CD14-positive monocyte (primary cell): Measurements from ENCODE around the gene TBC1D25. TPM values are rescaled to one million over a fixed set of nuclear protein-coding genes. Genes with fewer than 3 reads are reported as not detected.
A peak's percentile ranks its signal among the peaks of the same experiment; 100 is the strongest.

Experiments used
- DNase-seq, 3 donors: peaks; one replicate each; pipeline ENCODE4 v3.0.0-alpha.2; 2011 to 2022
- H2AFZ ChIP-seq: 2 replicates; pipeline ENCODE4 v1.6.0; 2012; ENCODE audit warnings: mild to moderate bottlenecking, low read depth, low read length, inconsistent platforms; ENCODE audit not compliant: insufficient read depth, poor library complexity, severe bottlenecking
- H3K27ac ChIP-seq, 2 donors: 1 replicate in 1 of 2; 2 replicates in 1 of 2; pipeline ENCODE4 v1.5.1; 2012 to 2013; ENCODE audit warnings: low read length in 2 of 2, control low read depth in 1 of 2, inconsistent platforms in 1 of 2, low read depth in 1 of 2, mild to moderate bottlenecking in 1 of 2
- H3K27me3 ChIP-seq, 2 donors: one replicate each; pipeline versions ENCODE4 v1.6.0 to v1.6.1; 2011 to 2013; ENCODE audit warnings: low read length in 2 of 2; ENCODE audit not compliant: control insufficient read depth in 2 of 2, insufficient read depth in 2 of 2
- H3K36me3 ChIP-seq, 2 donors: replicated peaks in 1 of 2; 1 replicate in 1 of 2; 2 replicates in 1 of 2; pipeline versions ENCODE4 v1.5.1 to v1.6.1; 2012 to 2013; ENCODE audit warnings: low read length in 2 of 2, control low read depth in 1 of 2, inconsistent platforms in 1 of 2, mild to moderate bottlenecking in 1 of 2; ENCODE audit not compliant: insufficient read depth in 2 of 2, control insufficient read depth in 1 of 2
- H3K4me1 ChIP-seq, 2 donors: 1 replicate in 1 of 2; 2 replicates in 1 of 2; pipeline versions ENCODE4 v1.5.1 to v1.6.1; 2012 to 2013; ENCODE audit warnings: low read length in 2 of 2, control low read depth in 1 of 2, inconsistent platforms in 1 of 2, mild to moderate bottlenecking in 1 of 2, moderate library complexity in 1 of 2; ENCODE audit not compliant: insufficient read depth in 2 of 2, control insufficient read depth in 1 of 2
- H3K4me2 ChIP-seq: replicated peaks from 2 replicates; pipeline ENCODE3; 2012; ENCODE audit warnings: low read length, moderate library complexity, mild to moderate bottlenecking; ENCODE audit not compliant: poor library complexity, severe bottlenecking; ENCODE audit errors: extremely low read depth
- H3K4me3 ChIP-seq, 3 experiments: fragments of 200-600 bp in 1 of 3; sonication (generic) in 1 of 3; replicated peaks in 1 of 3; 1 replicate in 2 of 3; 2 replicates in 1 of 3; pipeline ENCODE4 v1.5.1; 2011 to 2013; ENCODE audit warnings: low read length in 3 of 3, mild to moderate bottlenecking in 3 of 3, control low read depth in 2 of 3, low read depth in 2 of 3, inconsistent platforms in 1 of 3, moderate library complexity in 1 of 3
- H3K79me2 ChIP-seq: 2 replicates; pipeline ENCODE4 v1.6.0; 2012; ENCODE audit warnings: mild to moderate bottlenecking, control low read depth, inconsistent platforms, low read length, moderate library complexity; ENCODE audit not compliant: insufficient read depth
- H3K9ac ChIP-seq: 2 replicates; pipeline ENCODE4 v1.6.0; 2017; ENCODE audit warnings: low read length, mild to moderate bottlenecking; ENCODE audit not compliant: insufficient read depth, poor library complexity, severe bottlenecking
- H3K9me3 ChIP-seq, 2 donors: replicated peaks in 1 of 2; 1 replicate in 1 of 2; 2 replicates in 1 of 2; pipeline versions ENCODE4 v1.5.1 to v1.6.1; 2012 to 2013; ENCODE audit warnings: low read length in 2 of 2, control low read depth in 1 of 2; ENCODE audit not compliant: control insufficient read depth in 1 of 2, insufficient read depth in 1 of 2
- H4K20me1 ChIP-seq: 2 replicates; pipeline ENCODE4 v1.6.0; 2012; ENCODE audit warnings: mild to moderate bottlenecking, low read length, control low read depth, moderate library complexity; ENCODE audit not compliant: insufficient read depth
- H3K27ac Mint-ChIP-seq, 7 donors: one replicate each; pipeline ENCODE4 v1.8.0; 2020; ENCODE audit warnings: mild to moderate bottlenecking in 7 of 7, mixed read lengths in 7 of 7, moderate library complexity in 6 of 7, inconsistent platforms in 2 of 7
- H3K27me3 Mint-ChIP-seq, 3 donors: one replicate each; pipeline ENCODE4 v1.8.0; 2021 to 2022; ENCODE audit warnings: low read depth in 3 of 3, mild to moderate bottlenecking in 3 of 3, mixed read lengths in 3 of 3, moderate library complexity in 3 of 3, inconsistent platforms in 1 of 3
- H3K36me3 Mint-ChIP-seq, 2 donors: one replicate each; pipeline ENCODE4 v1.8.0; 2020; ENCODE audit warnings: mixed read lengths in 2 of 2, inconsistent platforms in 1 of 2, mild to moderate bottlenecking in 1 of 2
- H3K4me1 Mint-ChIP-seq: one replicate; pipeline ENCODE4 v1.8.0; 2020; ENCODE audit warnings: mild to moderate bottlenecking, mixed read lengths
- H3K4me3 Mint-ChIP-seq, 2 donors: one replicate each; pipeline ENCODE4 v1.8.0; 2020; ENCODE audit warnings: mild to moderate bottlenecking in 2 of 2, mixed read lengths in 2 of 2, moderate library complexity in 1 of 2
- H3K9me3 Mint-ChIP-seq, 7 donors: one replicate each; pipeline ENCODE4 v1.8.0; 2020 to 2022; ENCODE audit warnings: mixed read lengths in 7 of 7, mild to moderate bottlenecking in 6 of 7, moderate library complexity in 6 of 7, inconsistent platforms in 2 of 7
- CTCF ChIP-seq: fragments of 200-600 bp; IDR thresholded peaks from one replicate; pipeline ENCODE4 v1.8.0; 2022; ENCODE audit warnings: antibody characterized with exemption, mild to moderate bottlenecking
- WGBS: methylation state at CpG from one replicate; pipeline ENCODE4 v1.1.5; 2013; ENCODE audit warnings: missing lambda C conversion rate; ENCODE audit not compliant: insufficient coverage; 5-methylcytosine and 5-hydroxymethylcytosine counted together
- intact Hi-C, 2 donors: fragments of 100-400 bp; cut with micrococcal nuclease; formaldehyde crosslinking; loops; one replicate each; pipeline versions ENCODE4 v1.15.0 to v1.15.1; 2023
- polyA plus RNA-seq, 3 donors: library from polyadenylated mRNA; depleted of rRNA in 1 of 3; unstranded in 2 of 3; stranded (reverse) in 1 of 3; fragments of 300-500 nt in 2 of 3; fragments of >200 nt in 1 of 3; fragmentation: Illumina TruSeq in 2 of 3; gene quantifications; 1 replicate in 2 of 3; 2 replicates in 1 of 3; pipeline ENCODE4 v1.2.3, GENCODE V29; 2012 to 2021

Gene TBC1D25
- polyA plus RNA-seq, 3 donors, result 5.7 to 16.9 (median 6.6) TPM

- H3K27ac Mint-ChIP-seq, result peak overlapping the region in 6 of 7 donors; percentile 13 to 100 (median 98)
- Histone ChIP-seq H3K27me3 (no peaks in the 10 kb centered on the region), H3K4me3 (no peak overlapping the region), H3K4me2 (peak overlapping the region; percentile 81), H2AFZ (no peak overlapping the region), H3K79me2 (peaks cover 18% of the 10 kb centered on the region), H4K20me1 (peaks cover 4% of the 10 kb centered on the region), H3K9ac (no peak overlapping the region), H3K36me3 (peaks cover 34 to 43% of the 10 kb centered on the region in 2 donors), H3K4me1 (peaks cover 14 to 20% of the 10 kb centered on the region in 2 donors), H3K27ac (no peak overlapping the region), H3K9me3 (no peaks in the 10 kb centered on the region)
- H3K36me3 Mint-ChIP-seq, result peaks cover 38 to 40% of the 10 kb centered on the region in 2 donors
- peaks cover 16% of the 10 kb centered on the region for H3K4me1 Mint-ChIP-seq
- 60% methylated on average over 1 of the region's 6 CpGs for WGBS
- no peak for DNase-seq
- intact Hi-C loops, result loop anchor here in 1 of 2 donors (10.0 kb wide), 2 partner anchors 101 to 229 kb away; partner anchors contain the start of genes FTSJ1, HDAC6 and SLC38A5
- peaks cover 0 to 3% (median 0%) of the 10 kb centered on the region in 3 donors for H3K27me3 Mint-ChIP-seq
- H3K9me3 Mint-ChIP-seq, result peaks cover 0 to 15% (median 4%) of the 10 kb centered on the region in 7 donors
- peak overlapping the region in 1 of 2 donors; percentile 35 for H3K4me3 Mint-ChIP-seq
- no peak for TF ChIP-seq CTCF
Measured at GRCh38 chrX:48576108-48576507, 36.6 kb downstream of the TBC1D25 start.

GRCh38 chrX:48578661-48579128, 39.2 kb downstream of the TBC1D25 start:
- peaks cover 4% of the 10 kb centered on the region for H4K20me1 ChIP-seq
- no peak overlapping the region for H3K4me2 ChIP-seq
- intact Hi-C loops, result loop anchor here in 1 of 2 donors (10.0 kb wide), 2 partner anchors 104 to 226 kb away; partner anchors contain the start of genes FTSJ1, HDAC6 and SLC38A5
- H3K9ac ChIP-seq, result no peak overlapping the region
- H3K4me3 ChIP-seq, result no peak overlapping the region
- peaks cover 38 to 40% of the 10 kb centered on the region in 2 donors for H3K36me3 Mint-ChIP-seq
- peaks cover 18% of the 10 kb centered on the region for H3K79me2 ChIP-seq
- peak overlapping the region in 3 of 7 donors; percentile 18 to 47 (median 27) for H3K27ac Mint-ChIP-seq
- peaks cover 34 to 43% of the 10 kb centered on the region in 2 donors for H3K36me3 ChIP-seq
- H3K27me3 Mint-ChIP-seq, result peaks cover 0 to 3% (median 0%) of the 10 kb centered on the region in 3 donors
- H3K4me3 Mint-ChIP-seq, result no peak overlapping the region
- no peak overlapping the region for H3K27ac ChIP-seq
- H3K4me1 Mint-ChIP-seq, result peaks cover 15% of the 10 kb centered on the region
- H3K9me3 ChIP-seq, result no peaks in the 10 kb centered on the region
- DNase-seq, result no peak
- H3K27me3 ChIP-seq, result no peaks in the 10 kb centered on the region
- H3K9me3 Mint-ChIP-seq, result peaks cover 0 to 15% (median 4%) of the 10 kb centered on the region in 7 donors
- no peak overlapping the region for H2AFZ ChIP-seq
- no peak for TF ChIP-seq CTCF
- peaks cover 14 to 16% of the 10 kb centered on the region in 2 donors for H3K4me1 ChIP-seq
- no CpG with 5 or more reads among the region's 2 CpGs for WGBS
